Activated CD4-positive, alpha-beta T cell treated with anti-CD3 and anti-CD28 coated beads for 24 hours (primary cell): Measurements from ENCODE around the gene SPEM1.
"Not testable (repeated sequence)": the region's sequence is repeated elsewhere in the genome, so short reads cannot be mapped to it uniquely, and the experiment has no call there.

ENCODE experiments used
- DNase-seq, 2 donors: peaks; one replicate each; pipeline ENCODE4 v3.0.0-alpha.2; 2020; ENCODE audit warnings: low read depth in 2 of 2

The SPEM1 gene

DNA sequence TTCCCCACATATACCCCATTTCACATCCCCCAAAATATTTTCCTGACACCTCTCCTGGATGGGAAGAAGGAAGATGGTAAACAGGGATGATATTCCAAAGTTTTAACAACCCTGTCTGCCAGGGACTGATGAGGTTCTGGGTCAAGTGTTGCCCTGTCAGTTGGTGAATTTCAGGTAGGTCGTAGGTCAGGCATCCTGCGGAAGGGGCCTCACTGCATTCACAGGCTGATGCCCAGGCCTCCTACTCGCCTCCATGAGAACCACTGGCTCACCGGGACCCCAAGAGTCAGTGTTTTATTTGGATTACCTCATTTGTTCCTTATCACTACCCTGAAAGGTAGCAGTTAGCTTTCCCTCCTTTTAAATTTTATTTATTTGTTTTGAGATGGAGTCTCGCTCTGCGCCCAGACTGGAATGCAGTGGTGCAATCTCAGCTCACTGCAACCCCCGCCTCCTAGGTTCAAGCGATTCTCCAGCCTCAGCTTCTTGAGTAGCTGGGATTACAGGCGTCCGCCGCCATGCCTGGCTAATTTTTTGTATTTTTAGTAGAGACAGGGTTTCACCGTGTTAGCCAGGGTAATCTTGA lies 48.8 kb downstream of the SPEM1 start:
- no peak for DNase-seq

GRCh38 chr17:7469843-7470242 lies 49.7 kb downstream of the SPEM1 start:
- DNase-seq, result not testable (repeated sequence)

- DNase-seq, result not testable (repeated sequence)
These were observed 50.4 kb downstream of the SPEM1 start for GRCh38 chr17:7470457-7470973.
